ENCODE data around the gene AUTS2.

The AUTS2 gene

DNA sequence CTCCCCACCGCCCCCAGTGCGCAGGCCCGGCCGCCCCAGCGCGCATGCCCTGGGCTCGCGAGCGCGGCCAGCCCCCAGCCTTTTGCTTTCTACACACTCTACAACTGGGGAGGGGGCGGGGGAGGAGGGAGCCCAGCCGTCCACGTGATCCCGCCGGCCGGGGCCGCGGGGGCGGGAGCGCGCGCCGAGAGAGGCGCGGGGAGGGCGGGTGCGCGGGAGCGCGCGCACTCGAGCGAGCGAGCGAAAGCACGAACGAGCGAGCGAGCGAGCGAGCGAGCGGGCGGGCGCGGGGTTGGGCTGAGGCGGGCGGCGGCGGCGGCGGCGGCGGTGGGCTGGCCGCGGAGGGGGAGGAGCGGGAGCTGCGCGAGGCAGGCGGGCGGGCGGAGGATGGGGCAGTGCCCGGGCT, at the start of gene AUTS2:
Gene AUTS2, plus strand, starts transcription at position 395 of the 406 bp plus-strand sequence. CDS start 1,179 bp downstream, outside the sequence.
- peak; percentile 22 for DNase-seq (ENCODE audit: low read depth)

DNA sequence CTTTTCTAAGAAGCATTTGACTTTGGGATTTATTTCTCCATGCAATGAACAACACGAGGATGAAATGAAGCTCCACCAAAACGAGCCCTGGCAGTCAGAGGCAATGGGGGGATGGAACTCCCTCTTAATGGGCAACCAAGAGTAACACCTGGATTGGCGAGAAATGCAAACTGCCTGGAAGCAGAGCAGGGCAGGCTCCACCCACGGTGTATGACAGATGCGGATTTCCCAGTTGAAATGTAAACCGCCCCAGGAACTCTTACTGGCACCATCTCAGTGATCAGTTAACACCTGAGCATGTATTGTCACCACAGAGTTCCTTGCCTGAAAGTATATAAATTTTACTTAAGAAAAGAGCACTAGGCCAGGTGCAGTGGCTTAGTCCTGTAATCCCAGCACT, 47.3 kb upstream of the AUTS2 start:
- no peak for DNase-seq (ENCODE audit: low read depth)

DNA sequence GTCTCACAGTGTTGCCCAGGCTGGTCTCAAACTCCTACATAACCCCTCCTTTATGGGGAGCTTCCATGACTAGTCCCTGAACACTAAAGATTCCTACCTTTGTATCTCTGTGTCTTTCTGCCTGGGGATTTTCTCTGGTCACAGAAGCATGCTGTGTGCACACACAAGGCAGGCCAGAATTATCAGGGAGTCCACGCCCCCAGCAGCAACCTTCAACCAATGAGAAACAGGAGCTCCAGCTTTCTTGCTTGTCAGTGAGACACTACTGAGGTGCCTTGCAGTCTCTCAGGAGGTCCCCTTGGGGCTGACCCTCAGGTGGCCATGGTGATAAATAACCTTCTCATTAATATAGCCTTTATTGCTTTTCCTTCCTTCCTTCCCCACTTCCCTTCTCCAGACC, 45.1 kb upstream of the AUTS2 start:
- DNase-seq (ENCODE audit: low read depth): no peak

DNA sequence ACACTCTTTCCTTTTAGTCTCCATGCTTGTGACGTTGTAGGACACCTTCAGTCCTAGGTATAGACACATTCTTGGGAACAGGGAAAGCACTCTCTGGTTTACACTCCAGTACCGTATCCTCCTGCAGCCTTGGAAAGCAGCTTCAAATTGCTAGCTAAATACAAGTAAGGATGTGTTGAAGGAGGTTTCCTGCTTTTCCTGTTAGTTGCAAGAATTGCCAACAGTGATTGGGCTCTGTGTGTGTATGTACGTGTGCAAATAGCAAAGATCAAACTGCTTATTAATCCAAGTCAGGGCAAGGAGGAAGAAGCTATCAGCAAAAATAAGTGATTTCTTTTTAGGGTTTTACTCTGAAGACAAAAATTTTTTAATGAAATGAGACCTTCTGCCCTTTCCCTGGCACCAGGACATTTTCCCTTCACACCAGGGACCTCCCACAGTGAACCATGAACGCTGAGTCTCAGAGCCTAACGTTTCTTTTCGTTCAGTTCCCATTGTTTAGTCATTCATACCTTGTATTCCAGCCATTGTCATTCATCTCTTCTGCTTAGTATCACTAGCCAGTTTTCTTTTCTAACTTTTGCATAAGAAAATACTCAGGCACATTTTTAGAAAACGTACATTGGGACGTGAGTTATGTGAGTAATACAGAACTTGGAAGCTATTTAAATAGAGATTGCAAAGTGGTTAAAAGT, 36.9 kb upstream of the AUTS2 start:
- no peak for DNase-seq (ENCODE audit: low read depth)

DNA sequence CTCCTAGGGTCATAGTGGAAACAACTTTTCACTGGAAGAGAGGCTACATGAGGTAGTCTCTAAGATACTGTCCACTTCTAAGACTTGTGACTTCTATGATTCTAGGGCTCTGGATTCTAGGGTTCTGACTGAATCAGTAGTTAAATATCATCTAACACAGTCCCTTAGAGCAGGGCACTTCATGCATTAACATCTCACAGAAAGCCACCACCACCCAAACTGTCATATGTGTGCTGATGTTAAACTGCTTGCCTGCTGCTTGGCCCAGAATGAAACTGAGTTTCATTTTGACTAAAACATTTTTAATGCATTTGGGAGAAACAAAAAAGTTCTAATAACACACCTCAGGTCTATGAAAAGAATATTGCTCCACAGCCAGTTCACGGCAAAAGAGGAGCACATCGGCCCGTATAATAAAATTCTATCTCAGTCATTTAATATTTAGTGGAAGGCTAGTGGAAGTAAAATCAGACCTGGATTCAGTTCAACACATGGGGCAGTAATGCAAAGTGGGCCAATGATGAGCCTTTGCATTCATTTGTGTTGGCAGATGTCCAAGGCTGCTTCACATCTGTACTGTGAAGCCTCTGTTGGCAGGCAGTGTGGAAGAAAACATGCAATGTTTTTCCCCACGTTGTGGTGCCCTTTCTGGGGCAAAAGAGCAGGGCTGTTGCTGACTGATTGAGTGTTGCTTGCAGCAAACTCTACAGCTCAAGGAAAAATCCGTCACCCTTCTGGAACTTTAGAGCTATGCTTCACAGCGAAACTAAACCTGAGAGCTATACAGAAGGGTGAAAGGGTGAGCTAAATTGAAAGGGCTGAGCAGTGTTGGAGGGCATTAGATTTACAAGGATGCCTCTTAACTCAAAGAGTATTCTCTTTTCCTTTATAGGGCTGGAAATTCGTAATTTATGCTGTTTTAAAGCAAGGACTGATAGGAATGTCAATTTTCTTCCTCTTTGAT, 33.5 kb upstream of the AUTS2 start:
- DNase-seq (ENCODE audit: low read depth): no peak

DNA sequence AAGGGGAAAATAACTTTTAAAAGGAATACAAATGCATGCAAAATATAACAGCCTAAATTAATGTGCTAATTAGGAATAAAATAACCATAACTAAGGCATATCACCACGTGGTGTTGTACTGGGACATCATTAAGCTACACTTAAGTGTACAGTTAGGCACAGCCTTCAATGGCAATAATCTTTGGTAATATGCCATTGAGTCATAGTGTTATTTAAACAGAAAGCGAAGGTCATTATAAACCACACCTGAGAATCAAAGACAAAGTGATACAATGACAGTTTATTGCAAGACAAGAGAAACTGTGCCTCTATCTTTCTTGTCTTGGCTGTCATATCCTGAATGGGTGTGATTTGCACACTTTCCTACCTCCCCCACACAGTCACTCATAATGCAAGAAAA, 30.5 kb upstream of the AUTS2 start:
- DNase-seq (ENCODE audit: low read depth): no peak

DNA sequence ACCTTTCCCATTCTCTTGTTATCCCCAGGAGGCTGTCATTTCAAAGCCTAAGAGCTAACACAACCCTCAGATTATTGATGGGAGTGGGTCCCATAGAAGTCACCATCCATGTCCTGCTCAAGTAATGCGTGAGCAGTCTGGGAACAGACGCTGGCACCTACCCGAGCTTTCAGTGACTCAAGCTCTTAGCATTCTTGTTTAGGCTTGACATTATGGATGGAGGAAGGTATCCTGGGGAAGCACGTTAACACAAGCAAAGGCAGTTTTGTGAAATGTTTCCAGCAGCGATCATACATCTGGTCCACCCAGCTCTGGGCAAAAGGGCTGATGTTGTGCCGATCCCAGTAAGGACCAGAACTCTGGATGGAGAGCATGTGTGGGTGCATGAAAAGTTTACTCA, 30.0 kb upstream of the AUTS2 start:
- DNase-seq (ENCODE audit: low read depth): no peak

DNA sequence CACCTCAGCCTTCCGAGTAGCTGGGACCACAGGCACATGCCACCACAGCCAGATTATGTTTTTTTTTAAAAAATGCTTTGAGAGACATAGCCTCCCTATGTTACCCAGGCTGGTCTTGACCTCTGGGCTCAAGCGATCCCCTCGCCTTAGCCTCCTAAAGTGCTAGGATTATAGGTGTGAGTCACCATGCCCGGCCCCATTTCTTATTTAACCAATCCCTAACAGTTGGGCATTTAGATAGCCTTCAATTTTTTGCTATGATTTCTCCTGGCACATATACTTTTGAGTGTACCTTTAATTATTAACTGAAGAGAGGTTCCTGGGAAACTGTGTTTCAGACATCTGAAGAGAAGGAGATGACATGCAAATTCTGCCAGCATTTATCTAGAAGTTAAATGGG, 22.6 kb upstream of the AUTS2 start:
- DNase-seq (ENCODE audit: low read depth): no peak

DNA sequence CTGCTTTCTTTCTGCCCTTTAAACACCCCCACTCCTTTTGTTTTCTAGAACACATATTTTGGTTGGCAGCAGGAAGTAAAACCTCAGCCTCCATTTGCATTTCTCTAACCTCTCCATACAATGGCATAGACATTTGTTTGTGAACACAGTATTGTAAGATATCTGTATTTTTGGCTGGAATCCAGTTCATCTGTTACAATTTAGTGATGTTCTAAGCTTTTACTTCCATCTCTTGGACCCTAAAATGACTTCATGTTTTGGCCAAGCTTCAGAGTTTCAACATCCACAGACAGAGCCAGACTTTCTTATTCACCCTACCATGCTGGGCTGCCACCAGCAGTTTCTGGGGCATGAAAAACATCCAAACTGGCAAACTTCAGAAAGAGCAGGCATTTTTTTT, 21.1 kb upstream of the AUTS2 start:
- DNase-seq (ENCODE audit: low read depth): no peak

DNA sequence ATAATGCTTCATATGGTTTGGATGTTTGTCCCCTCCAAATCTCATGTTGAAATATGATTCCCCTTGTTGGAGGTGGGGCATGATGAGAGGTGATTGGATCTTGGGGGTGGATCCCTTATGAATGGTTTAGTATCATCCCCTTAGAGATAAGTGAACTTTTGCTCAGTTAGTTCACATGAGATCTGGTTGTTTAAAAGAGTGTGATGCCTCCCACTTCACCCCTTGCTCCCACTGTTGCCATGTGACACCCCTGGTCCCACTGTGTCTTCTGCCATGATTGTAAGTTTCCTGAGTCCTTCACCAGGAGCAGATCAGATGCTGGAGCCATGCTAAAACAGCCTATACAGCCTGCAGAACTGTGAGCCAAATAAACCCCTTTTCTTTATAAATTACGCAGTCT, 13.1 kb upstream of the AUTS2 start:
- DNase-seq (ENCODE audit: low read depth): no peak

DNA sequence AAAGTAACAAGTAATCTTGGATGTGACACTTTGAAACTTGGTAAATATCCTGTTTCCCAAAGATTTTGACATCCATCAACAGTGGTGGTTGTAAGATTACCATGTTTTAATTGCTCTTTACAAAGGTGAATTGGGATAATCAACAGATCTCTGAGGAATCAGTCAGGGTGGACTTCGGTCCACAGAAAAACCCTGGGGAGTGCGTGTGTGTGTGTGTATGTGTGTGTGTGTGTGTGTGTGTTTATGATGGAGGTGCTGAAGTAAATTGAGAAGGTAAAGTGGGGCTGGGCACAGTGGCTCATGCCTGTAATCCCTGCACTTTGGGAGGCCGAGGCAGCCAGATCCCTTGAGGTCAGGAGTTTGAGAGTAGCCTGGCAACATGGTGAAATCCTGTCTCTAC, 12.0 kb upstream of the AUTS2 start:
- DNase-seq (ENCODE audit: low read depth): no peak

DNA sequence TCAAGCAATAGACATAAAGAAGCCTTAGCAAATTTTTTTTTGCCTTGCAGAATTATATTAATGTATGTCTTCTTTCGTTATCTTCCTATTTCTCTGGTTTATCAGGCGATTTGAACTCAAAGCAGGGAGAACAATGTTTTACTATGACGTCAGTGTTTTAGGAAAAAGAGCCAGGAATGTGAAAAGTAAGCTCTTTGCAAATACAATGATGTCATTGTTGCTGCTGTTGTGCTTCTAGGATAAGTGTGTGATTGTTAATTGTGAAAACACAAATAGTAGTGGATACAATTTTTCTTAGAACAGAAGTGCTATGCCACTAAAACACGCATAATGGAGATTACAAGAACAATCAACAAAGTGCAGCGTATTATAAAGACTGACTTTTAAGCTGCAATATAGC, 9.5 kb upstream of the AUTS2 start:
- no peak for DNase-seq (ENCODE audit: low read depth)

DNA sequence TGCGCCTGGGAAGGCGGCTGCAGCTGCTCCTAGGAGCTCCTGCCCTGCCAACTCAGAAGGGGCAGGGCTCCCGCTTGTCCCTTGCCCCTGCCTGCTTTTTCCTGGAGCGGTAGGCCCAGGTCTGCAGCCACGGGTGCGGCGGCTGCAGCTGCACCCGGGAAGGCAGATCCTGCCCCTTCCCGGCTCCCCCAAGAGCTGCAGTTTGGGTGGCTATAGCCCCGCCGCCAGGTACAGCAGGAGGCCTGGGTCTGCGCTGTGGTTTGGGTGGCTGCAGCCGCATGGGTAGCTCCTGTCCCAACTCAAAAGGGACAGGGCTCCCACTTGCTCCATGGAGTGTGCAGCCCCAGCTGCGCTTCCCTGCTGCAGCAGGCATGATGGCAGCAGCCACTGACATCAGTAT, 6.5 kb upstream of the AUTS2 start:
- no peak for DNase-seq (ENCODE audit: low read depth)

DNA sequence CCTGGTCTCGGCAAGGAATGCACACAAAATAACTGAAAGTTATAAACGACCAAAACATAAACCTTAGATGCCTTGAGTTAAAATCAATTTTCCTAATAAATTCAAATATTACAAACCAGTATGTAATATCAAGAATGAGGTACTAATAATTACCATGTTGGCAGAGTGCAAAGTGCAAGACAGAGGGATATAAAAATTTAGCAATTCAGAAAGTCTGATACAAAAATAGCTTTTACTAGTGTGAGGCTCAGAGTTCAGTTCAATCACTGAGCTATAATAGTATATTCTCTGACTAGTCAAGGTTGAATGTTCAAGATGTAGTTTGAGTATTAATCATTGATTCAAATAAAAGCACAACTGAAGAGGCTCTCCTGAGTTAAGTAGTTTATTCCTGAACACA, 4.8 kb upstream of the AUTS2 start:
- no peak for DNase-seq (ENCODE audit: low read depth)

DNA sequence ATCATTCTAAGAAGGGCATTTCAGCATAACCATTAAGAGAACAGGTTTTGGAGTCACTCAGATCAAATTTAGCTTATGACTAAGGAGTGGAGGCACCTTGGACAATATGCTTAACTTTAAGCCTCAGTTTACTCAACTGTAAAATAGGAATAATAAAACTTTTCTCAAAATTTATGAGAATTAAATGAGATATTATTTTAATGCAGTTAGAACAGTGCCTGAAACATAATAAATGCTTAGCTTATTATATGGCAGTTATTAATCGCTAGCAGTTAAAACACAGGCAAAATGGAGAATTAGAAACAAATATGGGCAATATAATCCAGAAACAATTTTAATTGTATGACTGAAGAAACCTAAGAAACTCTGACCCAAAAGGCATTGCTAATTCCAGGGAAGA, 2.9 kb upstream of the AUTS2 start:
- DNase-seq (ENCODE audit: low read depth): no peak

DNA sequence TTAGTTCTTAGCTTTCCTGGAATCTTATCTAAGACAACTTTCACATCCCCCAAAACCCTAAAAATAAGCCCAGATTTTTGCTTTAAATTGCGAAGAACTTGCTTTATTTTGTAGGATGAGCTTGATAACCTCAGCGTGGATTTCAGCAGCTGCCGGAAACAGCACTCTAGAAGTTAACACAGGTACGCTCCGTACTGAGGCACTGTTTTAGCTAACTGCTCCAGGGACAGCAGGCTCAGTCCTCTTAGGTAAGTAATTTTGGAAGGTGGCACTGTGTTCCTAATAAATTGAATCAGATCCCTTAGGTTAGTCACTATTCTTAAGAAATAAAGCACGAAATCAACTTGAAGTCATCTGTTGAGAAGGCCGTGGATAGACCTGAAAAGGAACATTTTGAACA, 2.2 kb upstream of the AUTS2 start:
- DNase-seq (ENCODE audit: low read depth): no peak

DNA sequence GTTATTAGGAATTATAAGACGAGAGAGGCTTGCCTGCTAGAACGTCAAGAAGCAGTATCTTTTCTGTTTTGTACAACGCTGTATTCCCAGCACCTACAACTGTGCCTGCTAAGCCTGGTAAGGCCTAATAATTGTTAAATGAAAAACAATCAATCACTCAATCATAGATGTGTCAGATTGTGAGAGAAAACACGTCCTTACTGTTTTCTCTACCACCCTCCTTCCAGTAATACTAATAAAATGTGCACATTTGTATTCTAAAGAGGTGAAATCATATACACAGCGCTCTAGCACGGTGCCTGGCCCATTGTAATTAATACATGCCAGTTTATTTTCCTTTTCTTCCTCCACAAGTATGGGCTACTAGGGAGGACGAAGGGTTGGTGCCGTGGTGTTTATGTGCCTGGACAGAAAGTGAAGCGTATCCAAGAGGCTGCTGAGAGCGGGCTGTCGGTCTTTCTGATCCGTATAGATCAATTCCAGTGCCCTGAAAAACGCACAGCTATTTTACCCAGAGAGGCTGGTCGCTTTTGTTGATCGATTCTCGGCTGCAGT, 1.5 kb upstream of the AUTS2 start:
- DNase-seq (ENCODE audit: low read depth): no peak

DNA sequence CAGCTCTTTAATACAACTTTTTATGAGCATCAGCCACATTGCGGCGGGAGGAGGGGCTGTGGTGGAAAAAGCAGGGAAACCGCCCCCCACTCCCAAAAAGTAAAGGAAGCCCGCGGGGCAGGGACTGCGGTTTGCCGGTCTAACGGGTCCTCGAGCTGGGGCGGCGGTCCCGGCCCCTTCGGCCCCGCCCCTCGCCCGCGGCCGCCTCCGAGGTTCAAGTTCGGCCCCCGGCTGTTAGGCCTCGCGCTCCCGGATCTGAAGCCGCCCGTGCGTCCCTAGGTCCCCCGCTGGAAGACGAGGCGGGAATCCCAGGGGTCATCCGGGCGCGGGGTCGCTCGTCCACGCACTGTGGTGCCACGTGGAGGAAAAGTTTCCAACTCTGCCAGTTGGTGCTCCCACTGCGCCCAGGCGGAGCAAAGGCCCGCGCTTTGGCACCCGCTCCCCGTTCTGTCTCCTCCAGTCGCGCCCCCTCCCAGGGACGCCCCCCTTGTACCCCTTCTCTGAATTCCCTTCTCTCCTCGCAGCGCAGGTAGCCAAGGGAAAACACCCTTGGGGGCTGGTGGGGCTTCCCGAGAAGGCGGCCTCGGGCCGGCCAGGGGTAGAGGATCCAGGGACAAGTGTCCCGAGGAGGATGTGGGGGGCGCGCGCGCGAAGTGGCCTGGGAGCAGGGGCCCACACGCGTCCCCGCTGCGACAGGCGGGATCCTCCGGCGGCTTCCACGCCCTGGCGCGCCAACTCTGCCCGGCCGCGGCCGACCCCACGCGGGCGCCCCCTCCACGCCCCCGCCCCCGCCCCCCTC, 798 bp upstream of the AUTS2 start:
- no peak for DNase-seq (ENCODE audit: low read depth)

DNA sequence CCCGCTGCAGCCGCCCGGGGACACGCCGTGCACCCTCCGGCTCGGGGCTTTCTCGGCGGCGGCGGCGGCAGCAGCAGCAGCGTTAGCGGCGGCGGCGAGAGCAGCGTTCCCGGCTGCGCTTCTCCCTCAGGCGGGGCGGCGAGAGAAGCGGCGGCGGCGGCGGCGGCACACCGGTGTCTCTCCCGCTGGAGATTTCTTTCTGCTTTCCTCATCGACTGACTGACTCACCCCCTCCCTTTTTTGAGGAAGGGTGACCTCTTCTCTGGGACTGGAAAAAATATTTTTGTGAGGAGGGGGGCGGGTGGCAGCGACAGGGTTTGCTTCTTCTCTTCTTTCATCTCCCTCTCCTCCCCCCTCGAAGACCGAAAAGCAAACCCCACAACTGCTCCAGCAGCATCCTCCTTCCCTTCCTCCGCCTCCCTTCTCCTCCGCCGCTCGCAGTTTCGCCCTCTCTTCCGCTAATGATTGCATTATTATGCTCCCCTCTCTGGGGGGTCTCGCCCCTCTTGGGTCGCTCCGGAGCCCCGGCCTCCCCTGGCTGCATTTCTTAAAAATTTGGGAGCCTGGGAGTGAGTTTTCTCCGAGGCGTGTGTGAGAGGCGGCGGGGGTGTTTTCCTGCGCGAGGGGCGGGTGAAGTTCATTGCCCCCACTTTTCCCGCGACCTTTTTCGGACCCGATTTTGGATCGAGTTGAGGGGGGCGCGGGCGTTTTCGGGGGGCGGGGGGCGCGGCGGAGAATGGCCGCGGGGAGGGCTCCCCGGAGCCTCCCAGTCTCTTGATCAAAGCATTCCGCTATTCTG, 411 bp downstream of the AUTS2 start:
- no peak for DNase-seq (ENCODE audit: low read depth)

DNA sequence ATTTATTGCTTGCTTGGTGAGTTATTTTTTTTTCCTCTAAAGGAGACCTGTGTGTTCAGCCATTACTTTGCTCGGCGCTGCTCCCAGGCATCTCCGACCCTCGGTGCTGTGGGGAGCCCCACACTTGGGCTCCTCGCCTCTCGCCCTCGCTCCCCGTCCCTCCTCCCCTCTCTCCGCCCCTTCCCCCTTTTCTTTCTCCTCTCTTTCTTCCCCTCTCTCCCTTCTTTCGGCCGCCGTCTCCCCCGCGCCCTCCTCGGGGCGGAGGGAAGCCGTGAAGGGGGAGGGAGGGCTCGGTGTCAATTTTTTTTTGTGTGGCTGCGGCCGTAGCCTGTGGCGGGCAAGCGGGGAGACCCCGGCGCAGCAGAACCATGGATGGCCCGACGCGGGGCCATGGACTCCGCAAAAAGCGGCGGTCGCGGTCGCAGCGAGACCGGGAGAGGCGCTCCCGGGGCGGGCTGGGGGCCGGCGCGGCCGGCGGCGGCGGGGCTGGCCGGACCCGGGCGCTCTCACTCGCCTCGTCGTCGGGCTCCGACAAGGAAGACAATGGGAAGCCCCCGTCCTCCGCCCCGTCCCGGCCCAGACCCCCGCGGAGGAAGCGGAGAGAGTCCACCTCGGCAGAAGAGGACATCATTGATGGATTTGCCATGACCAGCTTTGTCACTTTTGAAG, 1.1 kb downstream of the AUTS2 start:
- no peak for DNase-seq (ENCODE audit: low read depth)
